ENCODE measurements around the gene NDUFS6.
"Not testable (repeated sequence)": the region's sequence is repeated elsewhere in the genome, so short reads cannot be mapped to it uniquely, and the experiment has no call there.

NDUFS6 gene

DNA sequence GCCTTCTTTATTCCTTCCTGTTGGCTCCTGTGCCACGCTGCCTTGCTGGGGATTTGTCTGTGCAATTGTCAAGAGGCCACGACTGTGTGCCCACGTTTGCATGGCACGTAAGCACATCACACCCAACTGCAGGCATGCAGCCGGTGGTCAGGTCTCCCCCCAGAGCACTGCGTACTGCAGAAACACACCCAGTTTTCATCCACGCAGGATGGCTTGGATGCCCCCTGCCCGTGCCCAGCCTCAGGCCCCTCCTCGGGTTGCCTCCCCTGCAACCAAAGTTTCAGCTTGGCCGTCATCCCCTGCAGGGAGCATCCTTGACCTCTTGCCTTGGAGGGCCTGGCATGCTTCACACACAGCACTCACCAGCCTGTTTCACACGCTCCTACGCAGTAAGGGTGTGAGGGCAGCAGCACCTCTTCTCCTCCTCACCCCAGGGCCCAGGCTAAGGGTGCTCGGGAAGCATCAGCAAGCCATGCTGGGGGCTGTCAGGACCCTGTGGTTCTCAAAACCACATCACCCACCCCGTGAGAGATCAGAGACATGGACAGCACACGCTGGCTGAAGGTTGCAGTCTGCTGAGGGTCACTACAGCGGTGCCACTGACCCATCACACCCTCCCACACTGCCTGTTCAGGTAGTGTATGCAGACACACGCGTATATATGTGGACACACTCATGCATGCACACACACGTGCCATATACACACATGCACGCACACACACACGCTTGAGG, 4.7 kb upstream of the NDUFS6 start:
- in situ Hi-C loops (cut with MboI; ENCODE audit: low sequenced_read_pairs): no loop called here

DNA sequence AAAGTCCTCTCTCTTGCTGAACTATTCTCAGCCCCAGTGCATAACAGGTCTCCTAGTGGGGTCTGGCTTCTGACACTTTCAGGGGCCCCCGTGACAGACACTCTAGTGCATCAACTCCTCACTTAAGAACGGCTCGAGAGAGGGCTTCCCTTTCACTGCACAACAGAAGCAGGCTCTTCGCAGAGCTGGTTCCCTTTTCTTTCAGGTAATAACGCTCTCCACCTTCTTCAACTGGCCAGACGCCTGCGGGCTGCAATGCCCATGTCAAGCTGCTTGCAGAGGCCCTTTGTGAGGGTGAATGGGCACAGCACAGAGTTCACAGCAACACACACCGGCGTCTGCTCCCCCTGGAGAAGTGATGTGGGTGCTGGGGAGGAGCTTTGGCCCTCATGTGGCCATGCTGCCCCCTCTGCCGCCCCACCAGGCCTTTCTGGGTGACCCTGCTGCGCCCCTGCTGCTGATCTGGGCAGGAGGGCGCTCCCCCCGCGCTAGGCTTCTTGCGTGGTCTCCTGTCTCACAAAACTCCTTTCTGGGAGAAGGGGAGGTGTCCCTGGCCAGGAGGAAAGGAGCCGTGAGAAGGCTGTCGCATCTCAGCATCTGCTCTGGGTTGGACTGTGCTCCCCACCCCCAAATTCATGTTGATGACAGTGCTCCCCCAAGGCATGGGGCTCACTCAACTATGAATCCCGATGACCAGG, 4.0 kb upstream of the NDUFS6 start:
- in situ Hi-C loops (cut with MboI; ENCODE audit: low sequenced_read_pairs): no loop called here

DNA sequence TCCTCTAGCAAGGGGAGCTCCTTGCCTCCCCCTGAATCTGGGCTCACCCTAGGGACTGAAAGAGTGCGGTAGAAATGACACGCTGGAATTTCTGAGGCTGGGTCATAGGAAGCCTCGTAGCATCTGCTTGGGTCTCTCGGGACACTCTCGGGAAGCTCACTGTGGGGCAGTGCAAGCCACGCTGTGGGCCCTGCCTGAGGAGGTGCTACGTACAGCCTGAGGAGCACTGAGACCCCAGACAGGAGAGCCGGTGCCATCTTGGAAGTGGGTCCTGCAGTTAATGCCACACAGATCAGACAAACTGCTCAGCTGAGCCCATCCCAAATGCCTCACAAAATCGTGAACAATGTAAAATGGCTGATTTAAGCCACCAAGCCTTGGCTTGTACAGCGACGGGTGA, 3.4 kb upstream of the NDUFS6 start:
- in situ Hi-C loops (cut with MboI; ENCODE audit: low sequenced_read_pairs): no loop called here

DNA sequence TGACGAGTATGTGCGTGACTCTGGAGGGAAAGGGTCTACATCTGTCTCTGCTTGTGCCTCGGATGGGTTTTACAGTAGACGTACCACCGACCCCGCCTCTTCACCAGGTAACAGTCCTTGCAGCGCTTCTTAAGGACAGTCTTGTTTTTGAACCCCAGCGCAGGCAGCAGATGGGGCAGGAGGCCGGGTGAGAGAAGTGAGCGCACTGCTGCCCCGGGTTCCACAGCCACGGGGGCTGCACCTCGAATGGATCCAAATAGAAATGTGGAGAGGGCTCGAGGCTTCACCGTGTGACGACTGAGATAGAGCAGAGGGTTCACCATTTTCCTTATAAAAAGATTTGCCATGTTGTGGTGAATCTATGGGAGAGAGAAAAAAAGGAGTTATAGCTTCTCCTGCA, 2.6 kb upstream of the NDUFS6 start:
- in situ Hi-C loops (cut with MboI; ENCODE audit: low sequenced_read_pairs): not testable (repeated sequence)

DNA sequence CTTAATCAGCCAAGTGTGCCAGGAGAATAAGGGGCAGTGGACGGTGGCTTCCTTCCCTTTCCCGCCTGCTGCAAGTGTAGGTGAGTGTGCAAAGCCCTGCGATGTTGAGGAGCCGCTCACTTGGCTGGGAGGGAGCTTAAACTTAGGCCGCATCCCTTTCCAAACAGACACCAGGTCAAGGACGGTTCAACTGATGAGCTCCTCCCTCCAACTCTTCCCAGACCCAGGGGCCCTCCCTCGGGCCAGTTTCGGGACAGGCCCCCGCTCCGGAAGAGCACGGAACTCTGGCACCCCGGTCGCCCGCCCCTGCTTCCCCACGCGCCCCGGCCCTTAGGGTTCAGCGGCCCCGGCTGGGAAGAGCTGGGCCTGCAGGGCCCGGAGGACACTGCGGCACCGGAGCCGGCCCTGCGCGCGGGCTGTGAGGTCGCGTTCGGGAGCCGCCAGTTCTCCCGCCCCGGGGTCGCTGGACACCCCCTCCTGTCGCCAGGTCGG, 2.1 kb upstream of the NDUFS6 start:
- in situ Hi-C loops (cut with MboI; ENCODE audit: low sequenced_read_pairs): no loop called here

DNA sequence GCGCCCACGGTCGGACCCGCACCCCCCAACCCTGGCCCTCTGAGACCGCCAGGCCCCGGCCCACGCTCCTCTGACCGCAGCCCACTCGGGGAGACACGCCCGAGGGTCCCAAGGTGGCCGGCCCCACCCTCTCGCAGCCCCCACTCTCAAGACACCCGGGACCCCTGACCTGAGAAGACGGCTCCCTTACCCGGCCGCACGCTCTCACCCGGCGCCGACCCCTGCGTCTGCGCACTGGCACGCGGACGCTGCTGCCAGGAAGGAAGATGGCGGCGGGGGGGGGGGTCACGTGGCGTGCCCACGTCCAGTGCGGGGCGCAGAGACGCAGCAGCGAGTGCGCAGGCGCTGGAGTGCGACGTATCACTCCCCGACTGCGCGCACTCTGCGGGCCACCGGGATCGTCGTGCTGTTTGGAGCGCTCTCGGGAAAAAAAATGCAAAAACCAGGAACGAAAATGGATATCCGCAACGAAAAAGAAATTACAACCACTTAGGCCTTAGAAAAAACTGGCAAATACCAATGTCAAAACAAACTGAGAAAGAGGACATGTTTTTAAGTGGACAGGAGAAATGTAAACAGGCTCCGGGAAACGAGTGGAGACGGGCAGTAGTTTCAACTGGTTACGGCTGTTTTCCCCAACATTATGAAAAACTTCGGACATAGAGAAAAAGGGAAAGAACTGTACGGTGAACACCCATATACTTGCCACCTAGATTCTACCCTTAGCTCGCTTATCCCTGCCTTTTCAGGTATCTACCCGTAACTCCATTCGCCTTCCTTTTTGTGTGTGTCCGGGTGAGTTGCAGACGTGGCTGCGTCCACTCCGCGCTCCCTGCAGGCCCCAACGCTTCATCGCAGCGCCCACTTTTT, 1.4 kb upstream of the NDUFS6 start, which contains the start of gene MRPL36:
MRPL36 (minus strand) TSS at position 236 of the 870 bp plus-strand sequence. CDS start 902 bp downstream, outside the sequence.
- in situ Hi-C loops (cut with MboI; ENCODE audit: low sequenced_read_pairs): no loop called here

DNA sequence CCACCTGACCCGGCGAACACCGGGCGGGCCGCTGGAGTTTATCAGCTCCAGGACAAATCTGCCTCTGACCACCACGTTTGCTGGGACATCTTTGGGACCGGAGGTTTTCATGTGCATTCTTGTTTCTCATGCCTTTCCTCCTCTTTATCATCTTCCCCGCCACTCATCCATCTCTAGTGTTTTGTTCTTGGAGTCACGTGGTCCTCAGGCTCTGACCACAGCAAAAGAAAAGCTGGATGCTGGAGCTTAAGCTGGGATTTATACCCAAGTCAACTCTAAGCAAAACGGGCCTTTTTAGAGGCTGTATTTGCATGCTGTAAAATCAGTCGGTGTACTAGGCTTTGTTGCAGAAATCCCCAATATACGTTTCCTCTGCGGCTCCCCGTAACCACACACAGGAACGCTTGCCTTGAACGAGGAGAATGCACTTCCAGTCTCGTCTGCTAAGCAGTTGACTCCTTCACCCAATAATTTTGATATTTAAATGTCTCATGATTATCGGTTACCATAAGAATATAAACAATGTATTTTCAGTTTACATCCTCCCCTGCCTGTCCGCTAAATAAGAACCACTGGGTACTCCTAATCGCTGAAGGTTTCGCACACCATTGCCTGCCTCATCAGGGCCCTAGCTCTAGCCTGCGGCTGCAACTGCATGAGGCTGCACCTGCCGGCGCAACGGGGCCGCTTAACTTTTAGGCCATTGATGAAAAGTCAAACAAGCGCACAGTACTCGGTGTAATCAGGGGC, 560 bp upstream of the NDUFS6 start:
- in situ Hi-C loops (cut with MboI; ENCODE audit: low sequenced_read_pairs): no loop called here

DNA sequence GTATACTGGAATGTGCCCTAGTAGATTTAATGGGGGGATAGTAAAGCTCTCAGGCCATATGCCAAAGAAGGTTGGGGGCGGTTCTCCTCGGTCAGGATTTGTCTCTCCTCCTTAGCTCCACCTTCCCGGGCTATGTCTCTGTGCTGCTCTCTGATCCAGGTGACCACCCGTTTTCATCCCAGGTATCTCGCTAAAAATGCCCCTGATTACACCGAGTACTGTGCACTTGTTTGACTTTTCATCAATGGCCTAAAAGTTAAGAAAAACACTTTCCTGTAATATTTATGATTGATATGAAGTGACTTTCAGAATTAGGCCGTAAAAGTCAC, 724 bp downstream of the NDUFS6 start:
- in situ Hi-C loops (cut with MboI; ENCODE audit: low sequenced_read_pairs): no loop called here

DNA sequence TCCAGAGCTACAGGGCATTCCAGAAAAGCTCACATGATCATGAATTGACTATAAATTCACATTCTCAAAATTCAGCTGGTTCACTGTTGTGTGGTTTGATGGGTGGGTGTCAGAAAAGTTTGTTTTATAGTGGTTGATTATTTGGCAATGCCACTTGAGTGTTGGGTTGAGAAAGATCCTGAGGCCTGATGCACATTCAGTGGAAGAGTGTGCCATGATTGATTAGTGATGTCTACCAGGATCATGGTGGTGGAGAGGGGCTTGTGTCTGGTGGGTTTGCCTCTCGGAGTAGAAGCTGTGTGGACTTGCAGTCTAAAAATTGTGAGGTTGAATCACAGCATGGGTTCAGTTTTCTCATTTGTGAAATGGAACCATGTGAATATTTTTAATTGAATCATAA, 2.0 kb downstream of the NDUFS6 start:
- in situ Hi-C loops (cut with MboI; ENCODE audit: low sequenced_read_pairs): no loop called here

DNA sequence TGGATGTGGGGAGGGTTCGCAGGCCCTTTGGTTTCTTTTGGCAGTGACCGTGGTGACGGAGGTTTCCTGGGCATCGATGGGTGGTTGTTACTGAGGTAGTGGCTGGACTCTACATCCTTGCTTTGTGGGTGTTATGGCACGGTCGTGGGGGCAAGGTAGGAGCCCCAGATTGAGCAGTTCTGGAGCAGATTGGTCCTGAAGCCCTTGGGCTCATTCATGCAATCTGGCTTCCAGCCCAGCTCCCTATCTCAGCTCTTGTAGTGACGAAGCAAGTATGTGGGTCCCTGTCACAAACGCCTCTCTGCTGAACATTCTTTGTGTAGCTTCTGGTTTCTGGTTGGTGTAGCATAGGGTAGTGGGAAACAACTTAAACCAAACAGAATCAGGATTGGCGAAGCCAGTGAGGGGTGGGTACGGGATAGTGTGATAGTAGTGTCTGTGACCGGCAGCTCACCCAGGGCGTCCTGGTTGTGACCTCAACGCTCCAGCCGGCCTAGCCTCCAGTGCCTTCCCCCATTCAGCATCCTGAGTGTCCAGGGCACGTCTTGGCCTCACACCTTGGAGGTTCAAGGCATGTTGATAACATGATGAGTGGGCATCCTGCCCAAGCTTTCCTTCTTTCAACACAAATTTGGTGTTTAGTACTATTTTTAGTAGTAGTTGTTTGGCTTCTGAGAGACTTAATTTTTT, 2.9 kb downstream of the NDUFS6 start:
- in situ Hi-C loops (cut with MboI; ENCODE audit: low sequenced_read_pairs): no loop called here

DNA sequence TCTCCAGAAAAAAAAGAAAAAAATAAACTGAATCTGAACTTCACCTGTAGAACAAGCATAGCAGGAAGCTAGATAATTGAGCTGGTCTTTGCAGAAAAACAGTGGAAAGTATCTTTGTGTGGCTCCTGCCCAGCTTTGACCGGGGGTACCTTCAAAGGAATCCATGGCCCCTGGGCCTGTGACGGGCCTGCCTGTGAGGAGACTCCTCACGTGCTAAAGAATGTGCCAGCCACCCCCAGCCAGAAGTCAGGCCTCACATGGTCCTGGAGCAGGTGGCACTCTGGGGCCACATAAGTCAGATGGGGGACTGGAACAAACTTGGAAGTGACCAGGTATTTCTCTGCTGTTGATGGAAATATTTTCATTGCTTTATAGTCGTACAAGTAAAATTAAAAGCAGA, 4.1 kb downstream of the NDUFS6 start:
- in situ Hi-C loops (cut with MboI; ENCODE audit: low sequenced_read_pairs): no loop called here

DNA sequence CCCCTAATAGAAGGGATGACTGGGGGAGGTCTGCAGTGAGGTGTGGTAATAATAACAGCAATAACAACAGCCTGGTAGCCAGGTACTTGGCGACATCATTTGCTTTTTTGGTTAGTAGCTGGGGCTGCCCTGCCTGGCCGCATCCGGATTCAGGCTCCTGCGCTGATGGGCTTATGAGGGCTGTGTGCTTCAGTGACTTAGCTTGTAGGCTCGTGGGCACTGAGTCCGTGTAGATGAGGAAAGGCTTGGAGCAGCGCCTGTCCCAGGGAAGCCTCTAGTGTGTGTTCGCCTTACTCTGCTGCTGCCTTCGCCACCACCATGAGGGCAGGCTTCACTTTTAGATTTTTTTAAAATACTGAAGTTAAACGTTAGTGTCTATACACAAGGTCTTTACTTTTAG, 4.5 kb downstream of the NDUFS6 start:
- in situ Hi-C loops (cut with MboI; ENCODE audit: low sequenced_read_pairs): no loop called here

DNA sequence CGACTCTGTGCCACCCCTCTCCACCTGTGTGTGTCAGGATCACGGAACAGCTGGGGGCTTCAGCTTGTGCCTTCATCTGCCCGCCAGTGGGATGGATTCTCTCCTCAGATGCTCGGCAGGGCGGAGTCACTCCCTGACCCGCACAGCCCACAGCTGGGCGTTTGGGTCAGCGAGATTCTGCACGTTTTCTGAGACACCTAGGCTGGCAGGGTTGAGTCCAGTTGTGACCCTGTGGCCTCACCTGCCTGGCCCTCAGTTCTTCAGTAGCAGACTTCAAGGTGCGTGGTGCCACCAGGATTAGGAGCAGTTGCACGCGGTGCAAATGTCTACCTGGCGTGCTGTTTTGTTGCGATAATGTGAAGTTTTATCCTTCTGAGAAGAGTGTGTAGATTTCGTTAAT, 5.0 kb downstream of the NDUFS6 start:
- in situ Hi-C loops (cut with MboI; ENCODE audit: low sequenced_read_pairs): no loop called here

DNA sequence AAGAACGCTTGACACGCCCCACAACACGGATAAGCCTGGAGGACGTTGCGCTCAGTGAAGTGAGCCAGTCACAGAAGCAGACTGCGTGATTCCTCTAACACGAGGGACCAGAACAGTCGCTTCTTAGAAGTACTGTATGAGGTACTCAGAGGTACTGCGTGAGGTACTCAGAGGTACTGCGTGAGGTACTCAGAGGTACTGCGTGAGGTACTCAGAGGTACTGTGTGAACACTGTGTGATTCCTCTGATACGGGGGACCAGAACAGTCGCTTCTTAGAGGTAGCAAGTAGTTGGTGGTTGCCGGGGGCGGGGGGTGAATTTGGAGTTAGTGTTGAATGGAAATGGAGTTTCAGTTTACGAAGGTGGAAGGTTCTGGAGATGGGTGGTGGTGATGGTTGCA, 5.8 kb downstream of the NDUFS6 start:
- in situ Hi-C loops (cut with MboI; ENCODE audit: low sequenced_read_pairs): no loop called here

DNA sequence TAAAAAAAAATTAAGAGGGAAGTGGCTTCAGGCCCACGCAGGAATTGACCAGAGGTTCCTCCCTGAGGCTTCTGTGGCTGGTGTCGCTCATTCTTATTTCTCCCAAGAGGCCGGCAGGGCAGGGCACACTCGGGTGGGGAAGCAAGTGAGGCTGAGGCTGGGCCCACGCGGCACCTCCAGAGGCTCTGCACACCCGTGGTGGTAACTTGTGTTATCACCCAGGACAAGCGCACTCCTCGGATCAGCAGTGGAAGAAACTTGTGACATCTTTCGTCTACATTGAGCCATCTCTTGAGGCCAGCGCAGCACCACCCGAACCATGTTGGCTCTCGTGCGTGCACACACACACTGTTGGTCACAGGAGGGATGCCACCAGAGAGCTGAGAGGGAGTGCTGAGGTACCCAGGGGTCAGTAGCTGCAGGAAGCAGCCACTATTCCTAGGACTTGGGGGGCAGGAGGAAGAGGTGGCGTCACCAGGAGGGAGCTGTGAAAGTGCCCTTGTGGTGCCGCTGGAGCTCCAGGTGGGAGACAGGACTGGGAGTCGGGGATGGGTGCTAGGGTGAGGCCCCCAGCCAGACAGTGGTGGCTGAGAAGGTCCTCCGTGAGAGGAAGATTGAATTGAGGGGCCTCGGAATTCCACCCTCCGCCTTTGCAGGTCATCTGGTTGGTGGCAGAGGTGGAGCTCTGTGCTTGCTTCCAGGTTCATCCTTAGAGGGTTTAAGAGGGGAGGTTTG, 6.4 kb downstream of the NDUFS6 start:
- in situ Hi-C loops (cut with MboI; ENCODE audit: low sequenced_read_pairs): no loop called here

DNA sequence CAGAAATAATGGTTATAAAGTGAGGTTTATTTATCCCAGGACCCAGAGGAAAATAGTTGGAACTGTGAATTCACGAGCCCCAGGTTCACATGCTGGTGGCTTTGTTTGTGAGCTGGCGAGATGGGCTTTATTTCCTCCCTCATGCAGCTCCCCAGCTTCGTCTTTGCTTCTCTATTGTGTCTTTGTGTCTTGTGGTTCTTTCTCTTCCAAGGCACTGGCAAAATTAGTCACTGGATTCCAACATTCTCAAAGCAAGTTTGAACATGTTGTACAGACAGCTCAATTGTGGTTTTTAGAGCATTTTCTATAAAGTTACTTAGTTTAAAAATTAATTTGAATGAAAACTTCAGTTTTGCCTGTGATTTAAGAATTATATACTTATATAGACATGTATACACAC, 7.2 kb downstream of the NDUFS6 start:
- in situ Hi-C loops (cut with MboI; ENCODE audit: low sequenced_read_pairs): no loop called here

DNA sequence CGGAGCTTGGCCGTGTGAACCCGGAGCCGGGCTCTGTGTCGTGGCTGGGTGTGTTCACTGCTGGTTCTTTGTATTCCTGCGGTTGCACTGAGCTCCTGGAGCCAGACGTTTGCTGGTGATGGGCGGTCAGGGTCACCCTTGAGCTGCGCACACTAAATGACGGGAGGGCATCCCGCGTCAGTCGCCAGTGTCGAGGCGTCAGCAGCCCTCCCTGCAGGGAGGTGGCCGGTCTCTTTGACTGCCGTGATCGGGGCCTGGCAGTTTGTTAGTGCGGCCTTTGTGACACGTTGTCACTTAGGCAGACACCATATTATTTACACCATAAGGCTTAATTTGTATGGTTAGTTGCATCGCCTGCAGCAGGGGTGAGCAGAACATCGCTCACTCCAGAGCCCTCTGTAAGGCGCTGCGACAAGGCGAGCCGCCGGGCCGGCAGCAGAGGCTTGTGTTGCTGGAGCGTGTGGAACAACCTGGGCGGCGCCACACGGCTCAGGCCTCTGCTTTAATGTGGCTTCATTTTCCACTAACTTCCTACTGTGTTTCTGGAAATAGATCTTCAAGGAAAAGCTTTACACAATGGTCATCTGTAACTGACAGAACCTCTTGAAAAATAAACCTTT, 8.3 kb downstream of the NDUFS6 start:
- in situ Hi-C loops (cut with MboI; ENCODE audit: low sequenced_read_pairs): no loop called here

DNA sequence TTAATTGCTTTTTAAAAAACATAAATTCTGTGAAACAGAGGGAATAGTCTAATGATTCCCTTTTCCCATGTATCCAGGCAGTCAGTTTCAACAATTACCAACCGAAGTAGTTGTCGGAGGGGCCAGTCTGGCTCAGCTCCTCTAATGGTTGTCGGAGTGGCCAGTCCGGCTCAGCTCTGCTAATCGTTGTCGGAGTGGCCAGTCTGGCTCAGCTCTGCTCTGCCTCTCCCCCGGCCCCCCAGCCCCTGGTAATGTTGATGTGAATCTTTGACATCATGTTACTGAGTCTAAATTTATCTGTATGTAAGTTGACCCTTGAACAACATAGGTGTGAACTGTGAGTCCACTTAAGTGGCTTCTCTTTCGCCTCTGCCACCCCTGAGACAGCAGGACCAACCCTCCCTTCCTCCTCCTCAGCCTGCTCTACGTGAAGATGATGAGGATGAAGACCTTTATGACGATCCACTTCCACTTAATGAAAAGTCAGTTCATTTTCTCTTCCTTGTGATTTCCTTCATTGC, 9.4 kb downstream of the NDUFS6 start:
- in situ Hi-C loops (cut with MboI; ENCODE audit: low sequenced_read_pairs): no loop called here

Data from hTERT RPE-1 (cell line).